ENCODE results near the gene RPL28. TPM values are rescaled to one million over a fixed set of nuclear protein-coding genes. Genes with fewer than 3 reads are reported as not detected.

The RPL28 gene
- total RNA-seq, 5 donors from 2014 or later (not counting 1 experiment from before 2014, with no cell fraction given): 3,465 to 4,436 (median 4,286) TPM

DNA sequence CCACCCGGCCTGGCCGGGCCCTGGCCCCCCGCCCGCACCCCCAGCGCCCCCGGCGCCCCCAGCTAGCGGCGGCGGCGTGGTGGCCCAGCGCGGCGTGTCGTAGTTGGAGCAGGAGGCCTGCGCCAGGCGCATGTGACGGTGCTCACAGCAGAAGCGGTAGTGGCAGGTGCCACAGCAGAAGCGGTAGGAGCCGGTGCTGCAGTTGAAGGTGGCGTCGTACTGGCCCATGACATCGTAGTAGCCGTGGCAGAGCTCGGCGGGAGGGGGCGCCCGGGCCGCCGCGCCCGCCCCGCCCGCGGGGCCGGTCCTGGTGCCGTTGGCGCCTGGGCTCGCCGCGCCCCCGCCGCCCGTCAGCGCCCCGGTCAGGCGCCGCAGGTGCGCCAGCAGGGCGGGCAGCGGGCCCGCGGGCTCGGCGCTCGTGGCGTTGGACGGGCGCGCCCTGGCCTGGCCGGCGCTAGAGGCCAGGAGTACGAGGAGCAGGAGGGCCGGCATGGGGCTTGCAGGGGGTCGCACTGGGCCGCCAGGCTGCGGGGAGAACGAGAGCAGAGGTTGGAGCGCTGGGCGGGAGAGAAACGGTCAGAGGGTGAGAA is 56.7 kb downstream of the RPL28 start:
- Histone ChIP-seq H3K4me3 (ENCODE audit: control insufficient read depth in 1 of 2, extremely low read depth in 1 of 2, low read length in 1 of 2) (no peak overlapping the region), H3K9me3 (no peaks in the 10 kb centered on the region), H3K4me1 (ENCODE audit: control insufficient read depth in 1 of 2, extremely low read depth in 1 of 2, insufficient read depth in 2 of 2, low read length in 2 of 2) (peaks cover 4 to 29% of the 10 kb centered on the region in 2 experiments), H3K27me3 (replicated peaks in 1 of 2; ENCODE audit: control insufficient read depth in 2 of 2, extremely low read depth in 1 of 2, insufficient read depth in 2 of 2, low read length in 1 of 2) (peaks cover 16 to 93% of the 10 kb centered on the region in 2 experiments), H3K36me3 (ENCODE audit: control insufficient read depth in 2 of 2, extremely low read depth in 1 of 2, insufficient read depth in 1 of 2, low read length in 1 of 2) (no peaks in the 10 kb centered on the region), H3K27ac (ENCODE audit: low read length) (no peak overlapping the region)
- no peak overlapping the region for H3K27ac Mint-ChIP-seq
- H3K4me3 Mint-ChIP-seq: peak overlapping the region in 1 of 3 donors; percentile 72
- peaks cover 19 to 32% (median 28%) of the 10 kb centered on the region in 3 donors for H3K4me1 Mint-ChIP-seq
- H3K27me3 Mint-ChIP-seq: peaks cover 53 to 69% of the 10 kb centered on the region in 2 donors
- DNase-seq: peak in 2 of 35 experiments; percentile 38
- 1% methylated on average over 65 of the region's 72 CpGs for WGBS (ENCODE audit: insufficient coverage)
- no peaks in the 10 kb centered on the region for H3K9me3 Mint-ChIP-seq
- POLR2A ChIA-PET: no interaction called here
- H3K36me3 Mint-ChIP-seq: no peaks in the 10 kb centered on the region
- ATAC-seq (replicated peaks in 1 of 4): peak; percentile 34 to 70 (median 44)
- CTCF ChIA-PET: no interaction called here

DNA sequence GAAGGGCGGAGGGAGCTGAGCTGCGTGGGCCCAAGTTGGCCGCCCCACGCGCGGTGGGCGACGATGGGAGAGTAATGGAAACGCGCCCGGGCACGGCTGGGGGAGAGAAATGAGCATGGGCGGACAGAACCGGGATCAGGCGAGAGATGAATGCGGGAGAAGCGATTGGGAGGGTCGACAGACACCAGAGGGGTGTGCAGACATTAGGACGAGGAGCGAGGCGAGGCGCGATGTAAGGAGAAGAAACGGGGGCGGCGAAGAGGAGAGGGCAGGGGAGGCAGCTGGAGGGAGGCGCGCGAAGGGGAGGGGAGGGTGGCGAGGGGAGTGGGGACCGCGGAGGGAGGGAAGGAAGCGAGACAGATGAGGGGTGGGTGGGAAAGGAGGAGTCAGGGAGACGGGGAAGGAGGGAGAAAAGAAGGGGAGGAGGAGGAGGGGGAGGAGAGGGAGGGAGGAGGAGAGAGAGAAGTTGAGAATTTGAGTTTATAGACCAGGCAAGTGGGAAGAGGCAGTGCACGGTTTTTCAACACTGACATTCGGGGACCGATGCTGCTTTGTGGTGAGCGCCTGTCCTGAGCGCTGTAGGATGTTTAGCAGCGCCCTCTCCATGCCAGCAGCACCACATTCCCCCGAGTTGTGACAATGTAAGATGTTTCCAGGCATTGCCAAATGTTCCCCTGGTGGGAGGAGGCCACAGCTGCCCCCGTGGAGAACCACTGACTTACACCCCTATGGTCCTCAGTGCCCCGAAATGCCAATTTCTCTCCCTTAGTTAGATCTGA is 57.5 kb downstream of the RPL28 start, which contains the start of gene SHISA7:
Gene SHISA7 (minus strand): TSS at position 256 of the 779 bp plus-strand sequence. CDS start 437 bp downstream, outside the sequence.
- CTCF ChIA-PET: no interaction called here
- no peaks in the 10 kb centered on the region for H3K9me3 ChIP-seq
- WGBS (ENCODE audit: insufficient coverage): 3% methylated on average over 33 of the region's 43 CpGs
- DNase-seq: no peak
- Mint-ChIP-seq H3K9me3 (no peaks in the 10 kb centered on the region), H3K36me3 (no peaks in the 10 kb centered on the region), H3K27ac (no peak within 1 kb of the TSS), H3K27me3 (peaks cover 53 to 63% of the 10 kb centered on the region in 2 donors), H3K4me3 (peak within 1 kb of the TSS in 1 of 3 donors; percentile 72), H3K4me1 (peaks cover 19 to 32% (median 28%) of the 10 kb centered on the region in 3 donors)
- no peak within 1 kb of the TSS for H3K27ac ChIP-seq (ENCODE audit: low read length)
- no peak within 1 kb of the TSS for H3K4me3 ChIP-seq (ENCODE audit: control insufficient read depth in 1 of 2, extremely low read depth in 1 of 2, low read length in 1 of 2)
- peaks cover 16 to 89% of the 10 kb centered on the region in 2 experiments for H3K27me3 ChIP-seq (replicated peaks in 1 of 2; ENCODE audit: control insufficient read depth in 2 of 2, extremely low read depth in 1 of 2, insufficient read depth in 2 of 2, low read length in 1 of 2)
- POLR2A ChIA-PET: no interaction called here
- no peak for ATAC-seq (replicated peaks in 1 of 4)
- peaks cover 4 to 29% of the 10 kb centered on the region in 2 experiments for H3K4me1 ChIP-seq (ENCODE audit: control insufficient read depth in 1 of 2, extremely low read depth in 1 of 2, insufficient read depth in 2 of 2, low read length in 2 of 2)
- H3K36me3 ChIP-seq (ENCODE audit: control insufficient read depth in 2 of 2, extremely low read depth in 1 of 2, insufficient read depth in 1 of 2, low read length in 1 of 2): no peaks in the 10 kb centered on the region

DNA sequence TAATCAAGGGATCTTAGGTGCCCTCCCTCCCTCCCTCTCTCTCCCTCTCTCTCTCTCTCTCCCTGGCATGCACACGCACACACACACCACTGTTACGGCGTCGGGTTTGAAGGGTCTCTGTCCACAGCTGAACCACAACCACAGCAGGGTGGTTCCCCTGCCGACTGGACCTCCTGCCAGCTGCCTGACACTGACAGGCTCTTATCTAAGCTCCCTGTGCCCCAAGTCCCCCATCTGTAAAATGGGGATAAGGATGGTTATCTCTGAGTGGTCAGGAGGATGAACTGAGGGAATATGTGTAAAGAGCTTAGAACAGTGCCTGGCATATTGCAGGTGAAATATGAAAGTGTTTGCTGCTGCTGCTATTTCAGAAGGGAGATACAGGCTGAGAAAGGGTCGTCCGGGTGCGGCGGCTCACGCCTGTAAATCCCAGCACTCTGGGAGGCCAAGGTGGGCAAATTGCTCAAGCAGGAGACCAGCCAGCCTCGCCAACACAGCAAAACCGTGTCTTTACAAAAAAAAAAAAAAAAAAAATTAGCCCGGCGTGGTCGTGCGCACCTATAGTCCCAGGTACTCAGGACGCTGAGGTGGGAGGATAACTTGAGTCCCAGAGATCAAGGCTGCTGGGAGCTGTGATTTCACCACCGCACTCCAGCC is 58.2 kb downstream of the RPL28 start:
- 45% methylated on average over 4 of the region's 18 CpGs for WGBS (ENCODE audit: insufficient coverage)
- Histone ChIP-seq H3K27ac (ENCODE audit: low read length) (no peak overlapping the region), H3K4me1 (ENCODE audit: control insufficient read depth in 1 of 2, extremely low read depth in 1 of 2, insufficient read depth in 2 of 2, low read length in 2 of 2) (peaks cover 4 to 29% of the 10 kb centered on the region in 2 experiments), H3K9me3 (no peaks in the 10 kb centered on the region), H3K36me3 (ENCODE audit: control insufficient read depth in 2 of 2, extremely low read depth in 1 of 2, insufficient read depth in 1 of 2, low read length in 1 of 2) (no peaks in the 10 kb centered on the region), H3K27me3 (replicated peaks in 1 of 2; ENCODE audit: control insufficient read depth in 2 of 2, extremely low read depth in 1 of 2, insufficient read depth in 2 of 2, low read length in 1 of 2) (peaks cover 13 to 84% of the 10 kb centered on the region in 2 experiments), H3K4me3 (ENCODE audit: control insufficient read depth in 1 of 2, extremely low read depth in 1 of 2, low read length in 1 of 2) (no peak overlapping the region)
- H3K4me1 Mint-ChIP-seq: peaks cover 19 to 31% (median 28%) of the 10 kb centered on the region in 3 donors
- peaks cover 50 to 56% of the 10 kb centered on the region in 2 donors for H3K27me3 Mint-ChIP-seq
- ATAC-seq (replicated peaks in 1 of 4) (no peak), DNase-seq (no peak)
- H3K9me3 Mint-ChIP-seq: no peaks in the 10 kb centered on the region
- ChIA-PET POLR2A (no interaction called here), CTCF (no interaction called here)
- no peak overlapping the region for H3K27ac Mint-ChIP-seq
- H3K4me3 Mint-ChIP-seq: peak overlapping the region in 1 of 3 donors; percentile 72
- H3K36me3 Mint-ChIP-seq: no peaks in the 10 kb centered on the region

DNA sequence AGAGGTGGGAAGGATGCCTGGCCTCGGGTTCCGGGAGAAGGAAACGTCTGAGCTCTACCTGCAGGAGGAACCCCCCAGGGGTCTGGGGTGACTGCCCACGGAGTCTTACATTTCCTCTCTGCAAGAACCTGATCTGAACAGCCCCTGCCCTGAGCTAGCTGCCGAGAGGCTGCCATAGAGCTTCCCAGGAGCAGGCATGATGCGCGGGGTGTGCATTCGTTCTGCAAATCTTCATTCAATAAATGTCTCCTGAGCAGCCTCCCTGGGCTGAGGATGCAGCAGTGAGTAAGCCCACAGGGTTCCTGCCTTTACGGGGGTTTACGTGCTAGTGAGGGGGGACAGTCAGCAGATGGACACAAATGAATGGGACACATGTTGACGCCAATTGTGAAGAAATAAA is 58.9 kb downstream of the RPL28 start:
- Histone ChIP-seq H3K27me3 (replicated peaks in 1 of 2; ENCODE audit: control insufficient read depth in 2 of 2, extremely low read depth in 1 of 2, insufficient read depth in 2 of 2, low read length in 1 of 2) (peaks cover 10 to 84% of the 10 kb centered on the region in 2 experiments), H3K4me3 (ENCODE audit: control insufficient read depth in 1 of 2, extremely low read depth in 1 of 2, low read length in 1 of 2) (no peak overlapping the region), H3K36me3 (ENCODE audit: control insufficient read depth in 2 of 2, extremely low read depth in 1 of 2, insufficient read depth in 1 of 2, low read length in 1 of 2) (no peaks in the 10 kb centered on the region), H3K9me3 (no peaks in the 10 kb centered on the region), H3K4me1 (ENCODE audit: control insufficient read depth in 1 of 2, extremely low read depth in 1 of 2, insufficient read depth in 2 of 2, low read length in 2 of 2) (peaks cover 4 to 29% of the 10 kb centered on the region in 2 experiments), H3K27ac (ENCODE audit: low read length) (no peak overlapping the region)
- ChIA-PET CTCF (no interaction called here), POLR2A (no interaction called here)
- H3K4me3 Mint-ChIP-seq: no peak overlapping the region
- no peaks in the 10 kb centered on the region for H3K36me3 Mint-ChIP-seq
- DNase-seq: no peak
- peaks cover 43 to 49% of the 10 kb centered on the region in 2 donors for H3K27me3 Mint-ChIP-seq
- 42% methylated on average over 9 of the region's 11 CpGs for WGBS (ENCODE audit: insufficient coverage)
- H3K27ac Mint-ChIP-seq: peak overlapping the region in 1 of 2 donors; percentile 63
- H3K9me3 Mint-ChIP-seq: no peaks in the 10 kb centered on the region
- peaks cover 19 to 28% (median 25%) of the 10 kb centered on the region in 3 donors for H3K4me1 Mint-ChIP-seq
- ATAC-seq (replicated peaks in 1 of 4): no peak

DNA sequence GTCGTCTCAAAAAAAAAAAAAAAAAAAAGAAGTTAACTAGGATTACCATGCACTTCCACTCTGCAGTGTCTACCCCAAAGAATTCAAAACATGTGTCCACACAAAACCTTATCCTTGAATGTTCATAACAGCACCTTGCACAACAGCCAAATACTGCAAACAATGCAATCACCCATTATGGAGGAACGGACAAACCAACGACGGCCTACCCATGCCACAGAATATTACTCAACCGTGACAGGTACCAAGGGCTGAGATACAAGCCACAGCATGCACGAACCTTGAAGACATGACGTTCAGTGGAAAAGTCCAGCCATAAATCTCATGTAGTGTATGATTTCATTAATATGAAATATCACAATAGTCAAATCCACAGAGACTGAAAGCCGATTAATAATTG is 60.3 kb downstream of the RPL28 start:
- peaks cover 2 to 22% of the 10 kb centered on the region in 2 experiments for H3K4me1 ChIP-seq (ENCODE audit: control insufficient read depth in 1 of 2, extremely low read depth in 1 of 2, insufficient read depth in 2 of 2, low read length in 2 of 2)
- Mint-ChIP-seq H3K9me3 (no peaks in the 10 kb centered on the region), H3K4me3 (no peak overlapping the region), H3K27ac (no peak overlapping the region), H3K27me3 (peaks cover 40 to 45% of the 10 kb centered on the region in 2 donors), H3K36me3 (no peaks in the 10 kb centered on the region), H3K4me1 (peaks cover 13 to 28% (median 27%) of the 10 kb centered on the region in 3 donors)
- no peaks in the 10 kb centered on the region for H3K36me3 ChIP-seq (ENCODE audit: control insufficient read depth in 2 of 2, extremely low read depth in 1 of 2, insufficient read depth in 1 of 2, low read length in 1 of 2)
- H3K4me3 ChIP-seq (ENCODE audit: control insufficient read depth in 1 of 2, extremely low read depth in 1 of 2, low read length in 1 of 2): no peak overlapping the region
- ATAC-seq (replicated peaks in 1 of 4) (no peak), DNase-seq (no peak)
- no peaks in the 10 kb centered on the region for H3K9me3 ChIP-seq
- no peak overlapping the region for H3K27ac ChIP-seq (ENCODE audit: low read length)
- H3K27me3 ChIP-seq (replicated peaks in 1 of 2; ENCODE audit: control insufficient read depth in 2 of 2, extremely low read depth in 1 of 2, insufficient read depth in 2 of 2, low read length in 1 of 2): peaks cover 5 to 84% of the 10 kb centered on the region in 2 experiments
- ChIA-PET POLR2A (interaction anchor here in 1 of 2 donors (0.6 kb wide), 1 partner anchor 80 kb away, joined by 3 read pairs; no protein-coding TSS in a partner anchor), CTCF (no interaction called here)
- 89% methylated on average over 3 of the region's 8 CpGs for WGBS (ENCODE audit: insufficient coverage)

DNA sequence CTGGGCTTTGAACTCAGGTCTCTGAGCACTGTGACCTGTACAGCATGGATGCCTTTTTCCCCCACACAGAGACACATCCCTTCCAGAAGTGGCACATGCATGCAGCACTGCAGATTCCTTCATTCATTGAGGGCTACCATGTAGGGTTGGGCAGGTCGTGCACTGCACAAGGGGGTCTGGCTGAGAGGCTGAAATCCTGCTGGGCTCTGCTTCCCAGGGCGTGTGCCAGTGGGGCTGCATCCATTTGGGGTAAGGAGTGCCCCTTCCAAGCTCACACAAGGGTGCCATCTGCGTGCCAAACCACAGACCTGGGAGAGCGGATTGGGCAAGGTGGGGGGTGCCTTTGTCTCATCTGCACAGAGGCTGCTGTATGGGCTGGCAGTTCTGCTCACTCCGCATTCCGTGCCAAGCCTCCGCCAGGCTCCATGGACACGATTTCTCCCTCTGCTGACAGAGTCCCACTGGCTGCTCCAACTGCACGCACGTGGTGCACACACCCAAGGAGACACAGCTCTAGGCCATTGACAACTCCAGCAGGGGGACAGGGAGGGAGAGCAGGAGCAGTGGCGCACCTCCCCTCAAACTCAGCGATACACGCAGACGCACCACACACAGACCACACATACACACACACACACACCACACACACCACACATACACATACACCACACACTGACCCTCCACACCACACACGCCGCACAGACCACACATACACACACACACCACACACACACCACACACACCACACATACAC is 61.9 kb downstream of the RPL28 start:
- H3K4me1 Mint-ChIP-seq: peaks cover 9 to 24% (median 20%) of the 10 kb centered on the region in 3 donors
- ATAC-seq (replicated peaks in 1 of 4): no peak
- Histone ChIP-seq H3K36me3 (ENCODE audit: control insufficient read depth in 2 of 2, extremely low read depth in 1 of 2, insufficient read depth in 1 of 2, low read length in 1 of 2) (no peaks in the 10 kb centered on the region), H3K9me3 (no peaks in the 10 kb centered on the region), H3K27ac (ENCODE audit: low read length) (no peak overlapping the region), H3K4me3 (ENCODE audit: control insufficient read depth in 1 of 2, extremely low read depth in 1 of 2, low read length in 1 of 2) (no peak overlapping the region), H3K27me3 (replicated peaks in 1 of 2; ENCODE audit: control insufficient read depth in 2 of 2, extremely low read depth in 1 of 2, insufficient read depth in 2 of 2, low read length in 1 of 2) (peaks cover 3 to 87% of the 10 kb centered on the region in 2 experiments), H3K4me1 (ENCODE audit: control insufficient read depth in 1 of 2, extremely low read depth in 1 of 2, insufficient read depth in 2 of 2, low read length in 2 of 2) (peaks cover 5 to 25% of the 10 kb centered on the region in 2 experiments)
- POLR2A ChIA-PET: no interaction called here
- H3K36me3 Mint-ChIP-seq: no peaks in the 10 kb centered on the region
- CTCF ChIA-PET: no interaction called here
- H3K27ac Mint-ChIP-seq: no peak overlapping the region
- 45% methylated on average over 10 of the region's 16 CpGs for WGBS (ENCODE audit: insufficient coverage)
- H3K9me3 Mint-ChIP-seq: no peaks in the 10 kb centered on the region
- H3K27me3 Mint-ChIP-seq: peaks cover 36 to 39% of the 10 kb centered on the region in 2 donors
- no peak for DNase-seq
- H3K4me3 Mint-ChIP-seq: no peak overlapping the region
